ENCODE data around the gene SLC39A1.

SLC39A1 gene

GRCh38 chr1:153946622-153947241 lies 16.6 kb downstream of the SLC39A1 start, which contains the start of gene DENND4B:
Gene DENND4B, minus strand, starts transcription at chr1:153946718. Its CDS starts 2,344 bp downstream, at chr1:153944374.
- no peak for DNase-seq (ENCODE audit: low read depth)

DNA sequence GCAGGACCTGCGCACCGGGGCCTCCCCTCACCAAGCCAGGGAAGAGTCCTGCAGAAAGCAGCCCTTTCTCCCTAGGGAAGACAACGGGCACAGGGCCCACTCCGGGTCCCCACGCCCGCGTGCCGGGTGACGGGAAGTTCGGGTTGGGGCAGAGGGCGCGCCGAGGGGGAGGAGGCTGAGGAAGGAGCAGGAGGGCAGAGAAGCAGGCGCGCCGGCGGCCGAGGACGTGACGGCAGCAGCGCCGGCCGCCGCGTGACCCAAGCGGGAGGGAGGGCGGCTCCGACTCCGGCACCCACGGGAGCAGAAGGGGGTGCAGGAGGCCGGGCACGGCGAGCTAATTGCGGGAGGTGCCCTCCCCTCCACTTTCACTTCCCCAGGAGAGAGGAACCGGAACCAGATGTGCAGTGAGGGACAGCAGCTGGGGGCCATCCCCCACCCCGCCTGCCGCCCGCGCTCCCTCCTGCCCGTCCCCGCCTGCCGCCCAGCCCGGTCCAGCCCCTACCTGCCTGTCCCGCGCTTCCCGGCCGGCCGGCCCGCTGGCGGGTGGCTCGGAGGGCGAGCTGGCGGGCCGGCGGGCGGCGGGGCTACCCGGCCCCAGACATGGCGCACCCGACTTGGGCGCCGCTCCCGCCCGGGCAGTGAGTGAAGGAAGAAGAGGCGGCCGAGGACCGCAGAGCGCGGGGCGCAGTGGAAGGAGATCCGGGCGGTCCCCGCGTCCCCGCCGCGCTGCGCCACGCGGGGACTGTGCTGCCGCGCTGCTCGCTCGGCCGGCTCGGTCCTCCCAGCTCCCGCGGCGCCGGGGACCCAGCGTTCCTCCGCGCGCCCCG lies 17.3 kb downstream of the SLC39A1 start:
- DNase-seq (ENCODE audit: low read depth) = no peak

DNA sequence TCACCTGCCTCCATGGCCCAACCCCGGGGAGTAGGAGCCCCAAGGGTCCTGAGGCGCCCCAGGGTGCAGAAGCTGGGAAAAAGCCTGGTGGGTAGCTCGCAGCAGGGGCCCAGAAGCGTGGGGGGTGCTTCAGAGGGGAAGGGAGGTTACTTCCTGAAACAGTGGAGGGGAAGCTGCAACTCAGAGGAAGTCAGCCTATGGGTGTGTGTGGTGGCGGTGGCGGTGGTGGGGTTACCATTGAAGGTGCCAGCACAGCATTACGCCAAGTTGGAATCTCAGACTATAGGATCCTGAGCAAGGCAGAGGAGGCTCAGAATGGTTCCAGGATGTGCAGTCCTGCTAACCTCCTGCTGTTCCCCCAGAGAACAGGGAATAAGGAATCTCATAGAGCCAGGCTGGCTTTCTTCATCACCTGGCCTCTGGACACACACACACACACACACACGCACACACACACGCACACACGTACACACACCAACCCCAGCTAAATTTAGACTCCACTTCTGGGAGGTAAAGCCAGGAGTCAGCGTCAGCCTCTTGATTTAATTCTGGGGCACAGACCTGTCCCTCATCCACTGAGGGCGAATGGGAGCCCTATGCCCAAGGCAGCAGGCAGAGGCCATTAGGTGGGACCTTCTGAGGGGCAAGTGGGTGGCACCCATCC lies 18.1 kb downstream of the SLC39A1 start:
- no peak for DNase-seq (ENCODE audit: low read depth)

DNA sequence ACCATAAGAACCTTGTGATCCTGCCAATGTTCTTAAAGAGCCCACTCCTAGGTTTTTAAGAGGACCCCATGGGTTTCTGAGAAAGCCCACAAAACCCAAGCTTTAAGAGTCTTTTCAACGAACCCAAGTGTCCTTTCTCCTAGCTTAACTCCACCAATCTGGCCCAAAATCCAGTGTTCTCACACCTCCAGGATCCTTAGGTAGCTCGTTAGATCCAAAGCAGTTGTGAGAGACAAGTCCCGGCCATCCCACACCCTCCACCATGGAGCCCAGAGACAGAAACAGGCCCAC lies 18.6 kb downstream of the SLC39A1 start:
- no peak for DNase-seq (ENCODE audit: low read depth)

DNA sequence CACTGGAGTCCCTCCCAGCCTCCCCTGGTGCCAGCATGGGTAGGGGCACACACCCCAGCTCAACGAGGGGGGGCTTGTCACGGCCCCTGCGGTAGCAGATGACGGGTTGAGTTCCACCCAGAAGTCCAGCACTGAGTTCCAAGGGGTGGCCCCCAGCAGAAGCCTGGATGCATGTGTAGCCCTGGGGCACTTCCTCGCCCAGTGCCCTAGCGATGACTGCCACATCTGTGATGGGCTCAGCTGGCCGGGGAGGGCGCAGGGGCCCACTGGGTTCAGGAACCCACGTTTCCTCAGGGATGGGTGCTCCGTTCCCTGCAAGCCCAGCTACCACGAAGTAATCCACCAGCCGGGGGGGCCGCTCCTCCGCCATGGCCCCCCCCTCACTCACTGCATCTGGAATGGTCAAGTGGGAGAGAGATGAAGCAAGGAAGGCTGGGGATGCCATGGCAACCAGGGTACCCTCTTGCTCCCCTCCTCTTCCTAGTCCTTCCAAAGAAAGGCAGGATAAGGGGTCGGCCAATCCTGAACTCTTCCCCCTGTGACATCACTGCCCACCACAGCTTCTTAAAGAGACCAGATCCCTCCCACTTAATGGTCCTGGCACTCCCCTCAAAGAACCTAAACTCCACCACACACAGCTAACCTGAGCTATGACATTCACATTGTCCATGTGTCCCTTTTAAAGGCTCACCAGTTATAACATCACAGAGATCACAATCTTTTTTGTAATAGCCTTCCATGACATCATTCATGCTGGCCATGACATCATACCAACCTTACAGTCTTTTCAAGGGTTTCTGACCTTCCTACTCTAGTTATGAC lies 19.1 kb downstream of the SLC39A1 start:
- DNase-seq (ENCODE audit: low read depth) = no peak

- no peak for DNase-seq (ENCODE audit: low read depth)
Measured at GRCh38 chr1:153942766-153943549, 20.4 kb downstream of the SLC39A1 start.

DNA sequence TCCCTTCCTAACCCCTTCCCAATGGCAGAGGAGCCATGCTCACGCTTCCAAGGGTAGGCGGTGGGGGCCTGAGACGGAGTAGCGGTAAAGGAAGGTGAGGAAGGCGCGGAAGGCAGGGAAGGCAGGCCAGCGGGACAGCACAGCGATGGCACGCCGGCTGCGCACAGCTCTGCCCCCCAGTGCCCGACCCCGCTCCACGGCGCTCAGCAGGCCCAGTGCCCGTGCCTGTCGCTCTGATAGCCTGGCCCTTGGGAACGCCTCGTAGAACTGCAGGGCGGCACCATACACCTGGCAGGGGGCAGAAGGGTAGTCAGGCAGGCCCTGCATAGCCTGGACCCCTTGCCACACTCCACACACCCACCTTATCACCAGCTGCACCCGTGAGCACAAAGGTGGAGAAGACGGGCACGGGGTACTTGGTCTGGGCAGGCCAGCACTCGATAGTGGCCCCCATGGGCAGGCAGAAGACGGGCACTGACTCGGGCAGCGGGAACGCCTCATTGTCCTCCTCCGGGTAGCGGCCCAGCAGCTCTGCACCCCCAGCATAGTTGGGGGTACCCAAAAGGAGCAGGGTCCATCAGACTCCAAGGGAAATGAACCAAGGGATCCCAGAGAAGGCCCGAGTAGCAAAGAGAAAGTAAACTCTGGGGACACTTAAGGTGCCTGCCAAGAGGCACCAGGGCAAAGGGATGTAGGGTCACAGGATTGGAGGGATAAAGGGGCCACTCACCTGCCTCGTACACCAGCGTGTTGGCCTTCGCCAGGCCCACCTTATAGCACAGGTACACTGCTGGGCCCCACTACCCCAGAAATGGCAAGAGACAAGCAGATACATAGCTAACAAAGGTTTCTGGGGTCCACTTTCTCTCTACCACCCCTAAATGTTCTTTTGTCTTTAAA lies 21.3 kb downstream of the SLC39A1 start:
- DNase-seq (ENCODE audit: low read depth) = no peak

DNA sequence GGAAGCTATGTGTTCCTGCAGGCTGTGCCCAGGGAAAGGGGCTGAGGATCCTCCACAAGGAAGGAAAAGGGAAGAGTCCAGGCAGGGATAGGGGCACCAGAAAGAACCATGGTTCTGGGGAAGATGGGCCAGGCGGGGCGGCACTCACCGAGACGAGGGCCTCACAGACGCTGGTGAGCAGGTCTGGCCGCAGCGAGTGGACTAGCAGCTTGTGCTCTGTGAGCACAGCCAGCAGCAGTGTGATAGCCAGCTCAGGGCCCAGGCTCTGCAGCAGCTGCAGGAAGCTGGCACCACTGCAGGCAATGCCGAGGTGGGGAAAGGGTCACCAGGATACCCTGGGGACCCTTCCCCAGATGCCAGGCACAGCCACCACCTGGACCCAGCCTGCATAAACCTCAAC lies 22.6 kb downstream of the SLC39A1 start:
- DNase-seq (ENCODE audit: low read depth) = no peak

DNA sequence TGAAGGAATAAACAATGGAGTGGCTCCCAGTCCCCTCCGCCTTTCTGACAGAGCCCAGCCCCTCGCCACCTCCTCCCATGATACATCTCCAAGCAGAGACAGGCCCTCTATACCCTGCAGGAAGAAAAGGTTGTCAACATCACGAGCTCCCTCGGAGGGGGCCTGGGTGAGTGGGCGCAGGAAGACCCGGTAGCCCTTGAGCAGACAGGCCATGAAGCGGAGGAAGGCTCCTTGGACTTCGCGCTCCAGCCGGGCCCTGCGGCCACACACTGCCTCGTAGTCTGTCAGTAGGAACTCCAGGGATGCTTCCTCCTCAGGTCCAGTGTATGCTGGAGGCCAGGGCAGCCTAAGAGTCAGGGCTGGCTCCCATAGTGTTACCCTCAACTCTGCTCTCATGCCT lies 23.9 kb downstream of the SLC39A1 start:
- DNase-seq (ENCODE audit: low read depth) = no peak

DNA sequence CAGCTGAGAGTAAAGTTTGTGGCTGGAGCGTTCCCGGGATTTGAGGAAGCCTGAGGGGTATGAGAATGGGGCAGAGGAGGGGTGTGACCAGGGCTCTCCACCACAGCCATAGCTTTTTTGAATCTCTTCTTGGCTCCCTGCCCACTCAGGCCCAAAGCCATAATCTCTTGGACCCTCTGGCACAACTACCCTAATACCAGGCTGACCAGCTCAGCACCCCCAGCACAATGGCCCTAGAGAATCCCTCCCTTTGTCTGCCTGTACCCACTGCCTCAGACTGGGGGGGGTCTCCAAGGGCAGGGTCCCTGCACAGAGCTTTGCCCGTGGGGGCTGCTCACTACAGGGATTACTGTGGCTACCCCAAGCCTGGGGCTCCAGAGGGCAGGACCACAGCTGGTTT lies 24.3 kb downstream of the SLC39A1 start:
- no peak for DNase-seq (ENCODE audit: low read depth)

GRCh38 chr1:153937331-153937730 lies 26.0 kb downstream of the SLC39A1 start:
- DNase-seq (ENCODE audit: low read depth) = no peak

- no peak for DNase-seq (ENCODE audit: low read depth)
Measured at GRCh38 chr1:153936011-153936802, 27.1 kb downstream of the SLC39A1 start.

DNA sequence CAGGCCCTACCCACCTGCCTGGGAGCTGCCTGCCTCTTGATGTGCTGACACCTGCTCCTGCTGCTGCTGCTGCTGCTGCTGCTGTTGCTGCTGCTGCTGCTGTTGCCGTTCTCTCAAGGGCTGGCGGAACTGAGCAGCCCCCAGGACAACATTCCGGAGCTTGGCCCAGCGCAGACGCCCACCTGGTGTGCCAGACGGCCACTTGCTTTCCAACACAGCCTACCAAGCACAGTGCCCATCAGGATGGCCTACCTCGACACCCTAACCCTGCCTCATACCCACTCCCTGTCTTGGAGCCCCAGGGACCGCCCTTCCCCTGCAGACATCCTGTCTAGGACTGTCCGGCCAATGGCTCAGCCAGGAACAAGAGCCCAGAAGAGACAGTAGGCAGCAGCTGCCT lies 28.6 kb downstream of the SLC39A1 start:
- no peak for DNase-seq (ENCODE audit: low read depth)

GRCh38 chr1:153933955-153934354 lies 29.4 kb downstream of the SLC39A1 start:
- no peak for DNase-seq (ENCODE audit: low read depth)

DNA sequence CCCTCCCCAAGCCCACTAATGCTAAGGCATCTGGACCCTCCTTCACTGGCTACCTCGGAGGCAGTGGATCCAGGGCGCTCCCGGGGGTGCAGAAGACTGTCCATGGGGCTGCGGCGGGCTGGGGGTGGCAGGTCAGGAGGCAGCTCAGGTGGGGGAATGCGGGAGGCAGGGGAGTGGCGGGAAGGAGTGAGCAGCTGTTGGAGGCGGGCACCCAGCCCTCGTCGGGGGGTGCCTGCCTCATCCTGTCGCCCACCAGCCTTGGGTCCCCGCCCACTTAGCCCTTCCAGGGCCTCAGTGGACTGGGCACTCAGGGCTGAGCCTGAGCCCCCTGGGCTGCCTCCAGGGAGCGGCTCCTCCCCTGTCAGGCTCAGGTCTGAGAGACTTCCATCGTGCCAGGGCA lies 29.9 kb downstream of the SLC39A1 start:
- no peak for DNase-seq (ENCODE audit: low read depth)

- DNase-seq (ENCODE audit: low read depth) = no peak
Measured at GRCh38 chr1:153932156-153933131, 30.9 kb downstream of the SLC39A1 start.

- no peak for DNase-seq (ENCODE audit: low read depth)
Measured at GRCh38 chr1:153929981-153930948, 33.1 kb downstream of the SLC39A1 start.
